ENCODE measurements around the gene SLC12A7.
A peak's percentile ranks its signal among the peaks of the same experiment; 100 is the strongest.

Gene SLC12A7

GRCh38 chr5:1108023-1108864 is 3.6 kb downstream of the SLC12A7 start:
- TF ChIP-seq CTCF (IDR thresholded peaks at IDR 0.05; ENCODE audit: control extremely low read depth, extremely low read depth, low read depth, missing control alignments), result no peak
- ChIA-PET POLR2A (no interaction called here), CTCF (interaction anchor here (1.3 to 2.0 kb wide), 2 partner anchors 25 to 537 kb away, joined by 3 to 4 read pairs; no protein-coding TSS in a partner anchor)
- no peak for DNase-seq (ENCODE audit: extremely low spot score)

GRCh38 chr5:1107167-1108022 is 4.5 kb downstream of the SLC12A7 start:
- POLR2A ChIA-PET, result no interaction called here
- no peak for TF ChIP-seq CTCF (IDR thresholded peaks at IDR 0.05; ENCODE audit: control extremely low read depth, extremely low read depth, low read depth, missing control alignments)

GRCh38 chr5:1106385-1107166 is 5.3 kb downstream of the SLC12A7 start:
- no peak for TF ChIP-seq CTCF (IDR thresholded peaks at IDR 0.05; ENCODE audit: control extremely low read depth, extremely low read depth, low read depth, missing control alignments)
- ChIA-PET POLR2A (no interaction called here), CTCF (interaction anchor here (1.1 to 1.4 kb wide), 4 partner anchors 10 to 111 kb away, joined by 3 to 4 read pairs (median 4); no protein-coding TSS in a partner anchor)
- no peak for DNase-seq (ENCODE audit: extremely low spot score)

More at GRCh38 chr5:1107167-1108022, 4.5 kb downstream of the SLC12A7 start:
- no peak for DNase-seq (ENCODE audit: extremely low spot score)
- CTCF ChIA-PET, result interaction anchor here (1.3 to 1.4 kb wide), 2 partner anchors 9 to 112 kb away, joined by 4 read pairs; no protein-coding TSS in a partner anchor

- DNase-seq (ENCODE audit: extremely low spot score), result peak; percentile 72
- CTCF ChIA-PET, result interaction anchor here (1.1 to 1.4 kb wide), 4 partner anchors 11 to 110 kb away, joined by 3 to 4 read pairs (median 4); no protein-coding TSS in a partner anchor
- TF ChIP-seq CTCF (IDR thresholded peaks at IDR 0.05; ENCODE audit: control extremely low read depth, extremely low read depth, low read depth, missing control alignments), result no peak
- POLR2A ChIA-PET, result no interaction called here
Observed at GRCh38 chr5:1105350-1106265, 6.3 kb downstream of the SLC12A7 start.

GRCh38 chr5:1104327-1105006 is 7.4 kb downstream of the SLC12A7 start:
- CTCF ChIA-PET, result no interaction called here
- no peak for DNase-seq (ENCODE audit: extremely low spot score)
- no peak for TF ChIP-seq CTCF (IDR thresholded peaks at IDR 0.05; ENCODE audit: control extremely low read depth, extremely low read depth, low read depth, missing control alignments)
- POLR2A ChIA-PET, result no interaction called here

Measured in GM10248 (cell line).